DMS153 treated with DMSO at 0.1 percent for 48 hours (cell line): ENCODE data around the gene NUS1.
"Not testable (repeated sequence)": the region's sequence is repeated elsewhere in the genome, so short reads cannot be mapped to it uniquely, and the experiment has no call there.

Experiments used
- DNase-seq: peaks from one replicate; lab custom pipeline; 2025; ENCODE audit not compliant: unreplicated experiment; lab: John Stamatoyannopoulos, UW

The NUS1 gene

GRCh38 chr6:117674991-117675657, at the start of gene NUS1:
NUS1 (plus strand) TSS chr6:117675469; CDS start chr6:117675671, 202 bp downstream.
- DNase-seq, result peak; percentile 89

- no peak for DNase-seq
Measured at GRCh38 chr6:117627533-117627932, 47.7 kb upstream of the NUS1 start.

DNA sequence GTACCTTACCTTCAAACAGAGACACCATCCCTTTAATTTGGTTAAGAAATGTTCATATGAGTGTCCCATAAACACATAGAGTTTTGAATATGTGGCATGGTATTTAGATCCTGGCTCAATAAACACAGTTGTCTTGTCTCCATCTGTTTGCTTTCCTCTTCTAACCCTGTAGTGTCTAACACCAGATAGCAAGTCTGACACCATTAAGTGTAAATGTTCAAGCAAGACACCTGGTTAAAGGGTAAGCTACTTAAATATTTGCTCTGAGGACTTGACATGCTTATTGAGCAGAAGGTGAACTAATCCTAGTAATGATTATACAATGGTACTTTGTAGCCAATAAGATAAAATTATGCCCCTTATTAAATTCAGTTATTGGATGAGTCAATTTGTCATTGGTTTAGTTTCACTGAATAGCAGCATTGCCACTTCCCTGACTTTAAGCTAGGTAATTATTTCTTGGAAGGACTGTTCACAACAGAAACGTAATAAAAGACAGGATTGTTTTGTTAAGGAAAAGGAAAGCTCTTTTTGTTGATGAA, 46.1 kb upstream of the NUS1 start:
- no peak for DNase-seq

DNA sequence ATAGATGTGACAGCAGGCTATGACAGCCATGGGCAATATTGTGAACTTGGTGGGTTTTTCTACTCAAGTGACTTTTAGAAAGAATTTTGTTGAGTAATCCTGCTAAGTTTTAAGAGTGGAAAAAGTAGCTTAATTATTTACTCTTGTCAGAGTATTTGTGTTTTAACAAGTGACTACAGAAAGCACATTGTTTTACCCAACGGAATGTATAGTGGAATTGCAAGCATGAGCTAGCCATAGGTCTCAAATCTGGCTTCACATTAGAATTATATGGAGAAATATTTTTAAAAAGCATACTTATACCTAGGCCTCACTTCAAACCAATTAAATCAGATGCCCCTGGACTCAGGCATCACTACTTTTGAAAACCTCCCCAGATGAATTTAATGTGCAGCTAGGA, 37.5 kb upstream of the NUS1 start:
- no peak for DNase-seq

DNA sequence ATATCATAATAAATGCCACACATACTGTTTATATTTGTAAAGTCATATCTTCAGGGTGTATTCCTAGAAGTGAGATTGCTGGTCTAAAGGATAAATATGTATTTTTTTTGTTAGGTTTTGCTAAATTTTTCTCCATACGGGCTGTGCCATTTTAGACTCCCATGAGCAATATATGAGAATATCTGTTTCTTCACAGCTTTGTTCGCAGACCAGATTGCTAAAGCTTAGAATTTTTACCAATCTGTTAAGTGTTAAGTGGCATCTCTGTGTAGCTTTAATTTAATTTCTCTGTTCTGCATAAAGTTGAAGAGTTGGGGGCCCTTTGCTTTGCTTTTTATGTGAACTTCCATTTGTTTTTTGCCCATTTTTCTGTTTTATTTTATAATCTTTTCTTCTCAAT, 32.3 kb upstream of the NUS1 start:
- DNase-seq, result no peak

DNA sequence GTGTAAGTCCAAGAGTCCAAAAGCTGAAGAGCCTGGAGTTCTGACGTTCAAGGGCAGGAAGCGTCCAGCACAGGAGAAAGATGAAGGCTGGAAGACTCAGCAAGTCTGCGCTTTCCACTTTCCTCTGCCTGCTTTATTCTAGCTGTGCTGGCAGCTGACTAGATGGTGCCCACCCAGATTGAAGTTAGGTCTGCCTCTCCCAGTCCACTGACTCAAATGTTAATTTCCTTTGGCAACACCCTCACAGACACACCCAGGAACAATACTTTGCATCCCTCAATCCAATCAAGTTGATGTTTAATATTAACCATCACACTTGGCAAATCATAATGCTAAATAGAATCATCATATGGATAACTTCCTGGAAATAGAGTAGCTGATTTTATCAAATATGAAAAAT, 23.3 kb upstream of the NUS1 start:
- not testable (repeated sequence) for DNase-seq

DNA sequence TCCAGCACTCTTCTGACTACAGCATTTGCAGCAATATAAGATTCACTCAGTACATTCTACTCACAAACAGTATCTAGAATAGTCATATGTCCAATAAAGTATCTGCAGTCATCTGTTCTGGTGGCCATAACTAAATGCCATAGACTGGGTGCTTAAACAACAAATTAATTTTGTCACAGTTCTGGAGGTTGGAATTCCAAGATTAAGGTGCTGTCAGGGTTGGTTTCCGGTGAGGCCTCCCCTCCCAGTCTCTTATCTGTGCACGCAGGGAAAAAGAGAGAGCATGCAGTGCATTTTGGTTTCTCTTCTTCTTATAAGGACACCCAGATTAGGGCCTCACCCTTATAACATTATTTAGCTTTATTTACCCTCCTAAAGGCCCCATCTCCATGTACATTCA, 21.3 kb upstream of the NUS1 start:
- DNase-seq, result no peak

- no peak for DNase-seq
Measured at GRCh38 chr6:117655380-117655779, 19.9 kb upstream of the NUS1 start.

DNA sequence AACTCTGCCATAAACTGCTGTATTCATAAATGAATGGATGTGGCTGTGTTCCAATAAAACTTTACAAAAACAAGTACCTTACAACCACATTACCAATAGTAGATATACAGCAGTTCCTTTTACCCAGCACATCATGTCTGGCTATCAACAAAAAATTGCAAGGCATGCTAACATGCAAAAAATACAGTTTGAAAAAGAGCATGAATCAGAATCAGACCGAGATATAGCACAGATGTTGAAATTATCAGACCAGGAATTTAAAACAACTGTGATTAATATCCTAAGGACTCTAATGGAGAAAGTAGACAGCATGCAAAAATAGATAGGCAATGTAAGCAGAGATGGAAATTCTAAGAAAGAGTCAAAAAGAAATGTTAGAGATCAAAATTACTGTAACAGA, 8.4 kb upstream of the NUS1 start:
- no peak for DNase-seq

DNA sequence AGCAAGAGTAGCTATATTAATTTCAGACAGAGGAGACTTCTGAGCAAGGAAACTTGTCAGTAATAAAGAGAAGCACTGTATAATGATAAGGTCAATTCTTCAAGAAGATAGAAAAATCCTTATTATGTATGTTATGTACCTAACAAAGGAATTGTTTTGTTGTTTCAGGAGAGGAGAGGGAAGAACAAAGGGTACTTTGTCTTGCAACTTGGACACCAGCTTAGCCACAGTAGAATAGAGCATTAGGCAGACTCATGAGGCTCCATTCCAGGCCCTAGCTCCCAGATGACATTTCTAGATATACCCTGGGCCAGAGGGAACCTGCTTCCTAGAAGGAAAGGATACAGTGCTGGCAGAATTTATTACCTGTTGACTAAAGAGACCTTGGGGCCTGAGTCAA, 6.5 kb upstream of the NUS1 start:
- DNase-seq, result no peak

- no peak for DNase-seq
Measured at GRCh38 chr6:117674503-117674902, 766 bp upstream of the NUS1 start.

DNA sequence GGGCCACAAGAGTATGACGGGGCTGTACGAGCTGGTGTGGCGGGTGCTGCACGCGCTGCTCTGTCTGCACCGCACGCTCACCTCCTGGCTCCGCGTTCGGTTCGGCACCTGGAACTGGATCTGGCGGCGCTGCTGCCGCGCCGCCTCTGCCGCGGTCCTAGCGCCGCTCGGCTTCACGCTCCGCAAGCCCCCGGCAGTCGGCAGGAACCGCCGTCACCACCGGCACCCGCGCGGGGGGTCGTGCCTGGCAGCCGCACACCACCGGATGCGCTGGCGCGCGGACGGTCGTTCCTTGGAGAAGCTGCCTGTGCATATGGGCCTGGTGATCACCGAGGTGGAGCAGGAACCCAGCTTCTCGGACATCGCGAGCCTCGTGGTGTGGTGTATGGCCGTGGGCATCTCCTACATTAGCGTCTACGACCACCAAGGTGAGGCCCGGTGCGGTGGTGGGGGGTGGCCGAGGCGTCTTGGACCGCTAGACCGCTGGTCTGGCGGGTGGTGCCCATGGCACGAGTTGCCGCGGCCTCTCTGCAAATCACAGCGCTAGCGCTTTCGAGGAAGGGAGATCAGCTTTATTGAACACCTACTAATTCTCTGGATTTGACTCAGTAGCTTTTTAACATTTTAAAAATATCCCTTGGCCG, 511 bp downstream of the NUS1 start:
- DNase-seq, result not testable (repeated sequence)

DNA sequence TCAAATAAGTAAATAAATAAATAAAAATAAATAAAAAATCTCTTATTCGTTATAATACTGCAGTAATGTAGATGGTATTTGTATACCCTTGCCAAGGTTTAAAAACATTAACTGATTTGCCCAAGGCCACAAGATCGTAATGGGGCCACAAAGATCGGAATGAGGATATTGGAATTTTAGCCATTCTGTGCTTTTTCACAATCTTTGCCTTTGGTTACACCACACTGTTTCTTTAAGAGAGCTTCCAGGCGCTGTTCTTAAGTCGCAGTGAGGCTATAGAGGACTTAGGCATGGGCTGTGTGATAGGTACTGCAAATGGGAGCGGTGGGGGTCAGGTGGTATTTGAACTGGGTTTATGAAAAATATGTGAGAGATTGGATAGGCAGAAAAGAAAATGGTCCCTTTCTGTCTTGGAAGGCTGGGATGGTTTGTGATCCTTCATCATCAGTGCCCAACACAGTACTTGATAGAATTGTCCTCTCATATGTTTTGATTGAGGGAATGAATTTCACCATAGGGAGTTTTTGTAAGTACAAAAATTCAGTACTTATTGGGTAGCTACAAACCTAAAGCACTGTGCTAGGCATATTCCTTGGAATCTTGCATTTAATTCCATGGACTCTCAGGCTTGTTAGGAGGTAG, 1.4 kb downstream of the NUS1 start:
- no peak for DNase-seq

DNA sequence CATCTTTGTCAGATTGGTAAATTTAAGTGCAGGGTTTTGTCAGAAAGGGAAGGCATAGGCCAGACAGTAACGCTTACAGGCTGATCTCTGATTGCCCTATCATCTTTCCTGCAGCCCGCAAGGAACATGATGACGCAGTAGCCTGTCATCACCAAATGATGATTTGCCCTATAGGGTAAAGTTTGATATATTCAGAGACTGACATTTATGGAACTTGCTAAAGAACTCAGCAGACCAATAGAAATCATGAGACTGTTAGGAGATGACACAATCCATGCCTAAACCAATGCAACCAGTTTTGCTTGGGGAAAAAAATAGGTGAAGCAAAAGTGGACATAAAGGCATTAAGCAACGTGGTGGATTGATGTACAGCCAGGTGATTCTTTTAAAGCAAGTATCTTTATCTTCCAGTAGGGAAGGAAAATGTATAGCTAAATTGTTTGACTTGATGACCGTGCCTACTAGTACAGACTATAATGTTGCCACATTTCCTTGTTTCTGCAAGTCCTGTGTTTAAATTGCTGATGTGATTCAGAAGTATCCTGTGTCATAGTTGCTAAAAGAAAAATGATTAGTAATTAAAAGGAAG, 2.4 kb downstream of the NUS1 start:
- no peak for DNase-seq

DNA sequence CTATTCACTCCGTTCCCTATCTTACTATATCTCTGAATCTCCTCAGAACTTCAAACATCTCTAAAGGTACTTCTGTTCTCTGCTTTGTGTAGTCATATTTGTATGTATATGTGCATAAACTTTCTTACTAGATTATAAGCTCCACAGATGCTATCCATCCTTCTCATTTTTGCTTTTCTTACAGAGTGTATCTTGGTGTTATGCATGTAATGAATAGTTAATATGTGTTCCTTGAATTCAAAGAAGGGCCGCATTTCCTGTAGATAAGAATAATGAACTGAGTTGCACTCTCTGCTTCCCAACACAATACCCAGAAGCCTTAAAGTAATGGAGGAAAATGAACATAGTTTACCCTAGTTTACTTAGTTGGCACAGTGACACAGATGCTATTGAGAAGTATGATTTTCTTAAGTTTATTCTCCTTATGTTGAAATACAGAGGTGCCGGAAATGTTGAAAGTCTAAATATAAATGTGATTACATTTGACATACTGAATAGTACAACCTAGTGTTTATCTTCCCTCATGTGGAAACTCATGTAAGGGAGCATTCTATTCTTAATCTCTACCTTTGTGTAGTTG, 6.0 kb downstream of the NUS1 start:
- no peak for DNase-seq

DNA sequence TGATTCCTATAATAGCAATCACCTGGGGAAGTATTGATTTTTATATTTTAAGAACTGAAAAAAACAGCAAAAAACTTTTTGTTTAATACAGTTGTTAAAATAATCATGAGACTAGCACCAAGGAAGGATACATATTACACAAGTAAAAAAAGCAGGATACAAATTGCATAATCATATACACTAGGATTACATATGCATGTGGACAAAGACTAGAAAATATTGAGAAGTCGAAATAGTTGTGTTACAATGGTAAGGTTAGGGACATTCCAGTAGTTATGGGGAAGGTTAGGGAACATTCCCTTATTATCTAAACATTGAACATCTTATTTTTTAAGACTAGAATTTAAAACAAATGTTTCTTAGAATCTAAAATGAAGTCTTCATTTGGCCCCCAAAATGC, 9.5 kb downstream of the NUS1 start:
- DNase-seq, result no peak

GRCh38 chr6:117685359-117685758, 10.1 kb downstream of the NUS1 start:
- no peak for DNase-seq

- DNase-seq, result no peak
Measured at GRCh38 chr6:117687021-117687648, 11.9 kb downstream of the NUS1 start.

- DNase-seq, result not testable (repeated sequence)
Measured at GRCh38 chr6:117689584-117689983, 14.3 kb downstream of the NUS1 start.

DNA sequence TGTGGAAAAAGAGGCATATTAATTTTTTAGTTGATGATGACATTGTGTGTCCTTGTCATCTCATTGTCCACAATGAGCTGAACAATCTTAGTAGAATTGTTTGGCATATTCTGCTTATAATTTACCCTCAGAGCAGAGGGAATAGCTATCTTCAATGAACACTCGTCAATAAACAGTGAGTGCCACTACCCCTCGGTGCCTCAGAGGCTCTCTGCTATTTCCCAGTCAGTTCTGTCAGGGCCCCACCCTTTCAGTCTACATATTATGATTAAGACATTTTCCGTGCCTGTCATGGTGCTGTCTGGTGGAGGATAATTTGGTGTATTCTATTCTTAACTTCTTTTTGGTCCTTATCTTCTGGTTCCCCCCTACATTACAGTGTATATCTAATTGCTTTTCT, 31.2 kb downstream of the NUS1 start:
- DNase-seq, result no peak

DNA sequence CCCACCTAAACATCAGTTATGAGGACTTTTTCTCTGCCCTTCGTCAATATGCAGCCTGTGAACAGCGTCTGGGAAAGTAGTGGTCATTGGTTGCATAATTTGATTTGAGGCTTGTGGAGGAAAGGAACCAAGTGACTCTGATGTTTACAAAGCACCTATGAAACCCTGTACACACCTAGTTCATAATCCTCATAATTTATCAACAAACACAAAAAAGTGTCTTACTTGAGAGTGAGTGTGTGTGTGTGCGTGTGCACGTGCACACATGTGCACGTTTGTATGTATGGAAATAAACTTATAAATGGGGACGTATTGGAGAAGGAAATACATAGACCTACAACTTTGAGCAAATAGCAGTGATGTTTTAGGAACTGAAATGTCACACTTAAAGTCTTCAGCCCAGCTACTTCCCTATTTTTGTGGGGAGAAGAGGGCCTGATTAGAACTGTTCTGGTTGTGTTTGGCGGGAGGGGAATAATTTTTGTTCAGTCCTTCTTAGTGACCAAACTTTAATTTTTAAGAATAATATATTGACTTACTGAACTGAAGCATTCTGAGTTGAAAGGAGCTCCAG, 31.8 kb downstream of the NUS1 start:
- DNase-seq, result not testable (repeated sequence)
